ENCODE results near the gene ANKS3. TPM values are rescaled to one million over a fixed set of nuclear protein-coding genes. Genes with fewer than 3 reads are reported as not detected.

ANKS3 gene
- total RNA-seq, 2 donors from 2014 or later, result 6.7 to 13.5 TPM

DNA sequence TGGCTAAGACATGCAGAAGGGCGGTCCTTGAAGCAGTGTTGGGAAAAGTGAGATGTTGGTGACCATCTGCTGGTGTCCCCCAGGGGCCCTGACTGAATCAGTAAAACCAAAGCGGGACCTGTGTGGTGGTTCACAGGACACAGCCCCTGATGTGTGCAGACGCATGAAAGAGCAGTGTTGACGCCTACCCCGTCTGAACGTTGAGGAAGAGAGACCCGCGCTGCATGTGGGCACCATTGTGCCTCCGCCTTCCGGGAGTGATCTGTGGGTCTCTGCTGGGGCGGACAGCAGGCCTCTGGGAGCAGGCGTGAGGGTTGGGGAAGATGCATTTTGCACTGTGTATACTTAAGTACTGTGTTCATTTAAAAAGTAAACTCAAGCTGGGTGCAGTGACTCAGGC, 77.8 kb downstream of the ANKS3 start:
- no peak for DNase-seq (ENCODE audit: low spot score)
- TF ChIP-seq, protein P1, sequence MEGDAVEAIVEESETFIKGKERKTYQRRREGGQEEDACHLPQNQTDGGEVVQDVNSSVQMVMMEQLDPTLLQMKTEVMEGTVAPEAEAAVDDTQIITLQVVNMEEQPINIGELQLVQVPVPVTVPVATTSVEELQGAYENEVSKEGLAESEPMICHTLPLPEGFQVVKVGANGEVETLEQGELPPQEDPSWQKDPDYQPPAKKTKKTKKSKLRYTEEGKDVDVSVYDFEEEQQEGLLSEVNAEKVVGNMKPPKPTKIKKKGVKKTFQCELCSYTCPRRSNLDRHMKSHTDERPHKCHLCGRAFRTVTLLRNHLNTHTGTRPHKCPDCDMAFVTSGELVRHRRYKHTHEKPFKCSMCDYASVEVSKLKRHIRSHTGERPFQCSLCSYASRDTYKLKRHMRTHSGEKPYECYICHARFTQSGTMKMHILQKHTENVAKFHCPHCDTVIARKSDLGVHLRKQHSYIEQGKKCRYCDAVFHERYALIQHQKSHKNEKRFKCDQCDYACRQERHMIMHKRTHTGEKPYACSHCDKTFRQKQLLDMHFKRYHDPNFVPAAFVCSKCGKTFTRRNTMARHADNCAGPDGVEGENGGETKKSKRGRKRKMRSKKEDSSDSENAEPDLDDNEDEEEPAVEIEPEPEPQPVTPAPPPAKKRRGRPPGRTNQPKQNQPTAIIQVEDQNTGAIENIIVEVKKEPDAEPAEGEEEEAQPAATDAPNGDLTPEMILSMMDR (IDR thresholded peaks at IDR 0.05), result no peak
- Histone ChIP-seq H3K27me3 (no peaks in the 10 kb centered on the region), H3K4me3 (no peak overlapping the region), H3K9me3 (no peaks in the 10 kb centered on the region), H3K27ac (no peak overlapping the region), H3K4me1 (peaks cover 0 to 16% of the 10 kb centered on the region in 2 donors), H3K36me3 (peaks cover 84% of the 10 kb centered on the region)

DNA sequence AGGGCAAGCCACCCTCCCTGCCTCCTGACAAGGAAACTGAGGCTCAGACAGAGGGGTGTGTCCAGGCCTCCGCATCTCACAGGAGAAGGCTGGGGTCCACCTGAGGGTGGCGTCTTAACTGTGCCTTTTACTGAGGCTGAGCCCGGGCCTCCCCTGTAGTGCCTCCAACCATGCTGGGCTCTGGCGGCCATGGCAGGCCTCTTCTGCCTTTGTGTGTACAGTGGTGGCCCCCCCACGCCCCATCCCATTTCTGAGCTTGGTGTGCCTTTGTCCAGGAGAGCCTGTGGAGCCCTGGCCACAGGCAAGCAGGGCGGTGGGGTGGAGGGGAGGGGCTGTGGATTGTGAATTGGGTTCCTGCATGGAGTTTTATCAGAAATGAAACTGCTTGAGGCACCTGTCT, 78.3 kb downstream of the ANKS3 start:
- H3K4me3 ChIP-seq, result no peak overlapping the region
- TF ChIP-seq, protein P1 (IDR thresholded peaks at IDR 0.05), result no peak
- no peak for DNase-seq (ENCODE audit: low spot score)
- H3K36me3 ChIP-seq, result peaks cover 88% of the 10 kb centered on the region
- H3K9me3 ChIP-seq, result no peaks in the 10 kb centered on the region
- no peaks in the 10 kb centered on the region for H3K27me3 ChIP-seq
- no peak overlapping the region for H3K27ac ChIP-seq
- peaks cover 0 to 16% of the 10 kb centered on the region in 2 donors for H3K4me1 ChIP-seq

DNA sequence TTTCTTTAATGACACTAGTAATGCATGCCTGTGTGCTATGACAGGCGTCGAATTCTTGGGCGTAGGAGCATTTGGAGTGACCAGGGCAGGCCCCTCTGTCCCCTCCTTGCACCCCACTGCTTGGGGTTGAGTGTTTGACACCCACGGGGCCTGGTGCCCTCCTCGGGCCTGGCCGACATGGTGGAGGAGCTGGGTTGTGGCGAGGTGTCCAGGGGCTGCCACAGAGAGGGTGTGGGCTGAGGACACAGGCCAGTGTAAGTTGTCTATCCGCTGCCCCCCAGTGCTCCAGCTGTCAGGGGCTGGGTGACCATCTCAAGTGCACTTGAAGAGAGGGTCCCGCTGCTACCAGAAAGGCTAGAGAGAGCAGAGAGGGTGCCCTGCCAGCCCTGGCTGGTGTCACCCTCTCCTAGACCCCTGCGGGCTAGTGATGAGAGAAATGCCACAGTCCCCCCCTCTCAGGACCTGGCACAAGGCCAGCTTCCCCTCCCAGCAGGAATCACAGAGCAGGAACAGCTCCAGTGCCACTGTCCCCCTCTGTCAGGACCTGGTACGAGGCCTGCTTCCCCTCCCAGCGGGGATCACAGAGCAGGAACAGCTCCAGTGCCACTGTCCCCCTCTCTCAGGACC, 79.0 kb downstream of the ANKS3 start:
- peaks cover 0 to 8% of the 10 kb centered on the region in 2 donors for H3K4me1 ChIP-seq
- peaks cover 95% of the 10 kb centered on the region for H3K36me3 ChIP-seq
- TF ChIP-seq, protein P1 (IDR thresholded peaks at IDR 0.05), result no peak
- no peak overlapping the region for H3K4me3 ChIP-seq
- no peaks in the 10 kb centered on the region for H3K9me3 ChIP-seq
- H3K27me3 ChIP-seq, result no peaks in the 10 kb centered on the region
- no peak for DNase-seq (ENCODE audit: low spot score)
- H3K27ac ChIP-seq, result no peak overlapping the region

DNA sequence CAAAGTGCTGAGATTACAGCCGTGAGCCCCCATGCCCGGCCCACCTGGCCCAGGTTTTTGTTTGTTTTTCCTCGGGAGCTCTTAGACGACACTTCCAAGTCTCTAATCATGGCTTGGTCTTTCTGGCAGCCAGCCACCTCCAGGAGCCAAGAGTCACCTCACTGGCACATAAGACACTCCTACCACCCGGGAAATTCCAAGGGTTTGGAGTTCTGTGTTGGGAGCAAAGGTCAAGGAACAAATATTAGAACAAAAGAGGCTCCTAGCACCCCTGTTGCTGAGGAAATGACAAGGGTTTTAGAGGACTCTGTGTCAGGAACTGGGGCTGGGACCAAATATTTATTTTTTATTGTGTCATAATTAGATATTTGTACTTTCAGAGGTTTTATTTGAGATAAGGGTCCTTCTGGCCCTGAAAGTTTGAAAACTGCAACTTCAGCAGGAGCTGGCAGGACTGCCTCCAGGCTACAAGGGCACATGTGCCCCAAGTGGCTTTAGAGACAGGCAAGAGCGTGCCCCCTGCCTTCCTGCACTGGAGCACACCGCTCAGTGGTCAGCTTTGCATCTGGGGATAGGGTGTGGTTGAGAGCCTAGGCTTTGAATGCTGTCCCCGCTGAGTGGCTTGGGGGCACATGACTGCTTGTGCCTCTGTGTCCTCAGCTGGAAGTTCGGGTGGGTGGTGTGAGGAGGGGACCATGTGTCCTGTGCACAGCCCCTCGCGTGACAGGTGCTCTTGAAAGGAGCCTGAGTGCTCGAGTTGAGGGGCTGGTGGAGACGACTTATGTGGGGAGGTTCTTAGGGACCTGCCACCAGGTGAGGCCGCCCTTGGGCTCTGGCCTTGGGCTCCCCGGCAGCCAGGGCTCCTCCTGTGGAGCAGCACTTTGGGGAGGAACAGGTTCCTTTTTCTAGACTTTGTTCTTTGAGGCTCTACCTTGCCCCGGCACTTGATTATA, 79.8 kb downstream of the ANKS3 start:
- no peak overlapping the region for H3K27ac ChIP-seq
- H3K9me3 ChIP-seq, result no peaks in the 10 kb centered on the region
- peaks cover 92% of the 10 kb centered on the region for H3K36me3 ChIP-seq
- no peak overlapping the region for H3K4me3 ChIP-seq
- TF ChIP-seq, protein P1 (IDR thresholded peaks at IDR 0.05), result no peak
- H3K4me1 ChIP-seq, result peaks cover 0 to under 1% of the 10 kb centered on the region in 2 donors
- no peaks in the 10 kb centered on the region for H3K27me3 ChIP-seq
- DNase-seq (ENCODE audit: low spot score), result no peak

DNA sequence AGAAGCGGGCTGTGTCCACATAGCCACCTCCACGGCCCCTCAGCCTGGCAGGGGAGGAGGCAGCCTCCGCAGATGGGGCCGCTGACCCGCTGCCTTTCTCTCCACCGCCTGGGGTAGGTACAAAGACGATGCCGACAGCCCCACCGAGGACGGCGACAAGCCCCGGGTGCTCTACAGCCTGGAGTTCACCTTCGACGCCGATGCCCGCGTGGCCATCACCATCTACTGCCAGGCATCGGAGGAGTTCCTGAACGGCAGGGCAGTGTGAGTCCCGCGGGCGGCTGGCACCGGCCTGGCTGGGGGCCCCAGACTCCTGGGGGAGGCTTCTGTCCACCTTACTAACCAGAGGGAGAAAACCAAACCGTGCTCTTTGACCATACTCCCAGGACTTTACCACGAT, 81.5 kb downstream of the ANKS3 start:
- Histone ChIP-seq H3K27ac (no peak overlapping the region), H3K4me3 (no peak overlapping the region), H3K9me3 (no peaks in the 10 kb centered on the region), H3K36me3 (peaks cover 75% of the 10 kb centered on the region), H3K4me1 (no peaks in the 10 kb centered on the region), H3K27me3 (no peaks in the 10 kb centered on the region)
- TF ChIP-seq, protein P1 (IDR thresholded peaks at IDR 0.05), result no peak
- no peak for DNase-seq (ENCODE audit: low spot score)
